RWPE2 (cell line): ENCODE data around the gene FEZ2.

Experiments used
- ATAC-seq: fragments of 200-7000 bp; cut with Tn5 transposase; 3 replicates; pipeline ENCODE4 v1.9.1; 2021; ENCODE audit warnings: low read depth
- DNase-seq: peaks from one replicate; pipeline ENCODE4 v3.0.0-alpha.2; 2020; ENCODE audit warnings: low spot score
- H3K27ac ChIP-seq: fragments of 450-650 bp; 2 replicates; pipeline ENCODE4 v1.5.1; 2017; ENCODE audit warnings: mild to moderate bottlenecking; ENCODE audit not compliant: poor library complexity, severe bottlenecking
- H3K27me3 ChIP-seq: fragments of 250-450 bp; sonication (Bioruptor Pico); 2 replicates; pipeline ENCODE4 v1.5.1; 2021; ENCODE audit warnings: mild to moderate bottlenecking, moderate library complexity; ENCODE audit not compliant: insufficient read depth, poor library complexity, severe bottlenecking
- H3K36me3 ChIP-seq: fragments of 250-450 bp; sonication (Bioruptor Pico); 2 replicates; pipeline ENCODE4 v1.5.1; 2020; ENCODE audit warnings: low read depth, mild to moderate bottlenecking, moderate library complexity
- H3K4me1 ChIP-seq: fragments of 250-450 bp; sonication (Bioruptor Pico); 2 replicates; pipeline ENCODE4 v1.5.1; 2021; ENCODE audit warnings: mild to moderate bottlenecking, moderate library complexity; ENCODE audit not compliant: insufficient read depth, poor library complexity, severe bottlenecking
- H3K4me3 ChIP-seq: fragments of 250-450 bp; sonication (Bioruptor Pico); 2 replicates; pipeline ENCODE4 v1.5.1; 2021; ENCODE audit warnings: mild to moderate bottlenecking, moderate library complexity; ENCODE audit not compliant: severe bottlenecking
- H3K9me3 ChIP-seq: fragments of 250-450 bp; sonication (Bioruptor Pico); 2 replicates; pipeline ENCODE4 v1.5.1; 2021; ENCODE audit warnings: mild to moderate bottlenecking, moderate library complexity; ENCODE audit not compliant: severe bottlenecking
- CTCF ChIP-seq: fragments of 450-650 bp; IDR thresholded peaks from one replicate; pipeline ENCODE4 v1.5.1; 2017; ENCODE audit warnings: mild to moderate bottlenecking, moderate library complexity; ENCODE audit not compliant: poor library complexity, severe bottlenecking

FEZ2 gene

GRCh38 chr2:36528274-36528673, 69.7 kb downstream of the FEZ2 start:
- ATAC-seq (no peak), DNase-seq (no peak)
- Histone ChIP-seq H3K4me3 (no peak overlapping the region), H3K4me1 (no peaks in the 10 kb centered on the region), H3K36me3 (peaks cover 90% of the 10 kb centered on the region), H3K27ac (no peak overlapping the region), H3K27me3 (no peaks in the 10 kb centered on the region), H3K9me3 (peaks cover 2% of the 10 kb centered on the region)
- TF ChIP-seq CTCF, result no peak

- DNase-seq, result no peak
- no peak for ATAC-seq
- no peak for TF ChIP-seq CTCF
- no peaks in the 10 kb centered on the region for H3K27me3 ChIP-seq
- H3K36me3 ChIP-seq, result peaks cover 85% of the 10 kb centered on the region
- no peak overlapping the region for H3K4me3 ChIP-seq
- no peak overlapping the region for H3K27ac ChIP-seq
- peaks cover 2% of the 10 kb centered on the region for H3K9me3 ChIP-seq
- H3K4me1 ChIP-seq, result no peaks in the 10 kb centered on the region
Measured at GRCh38 chr2:36526226-36526625, 71.7 kb downstream of the FEZ2 start.

GRCh38 chr2:36525245-36525644, 72.7 kb downstream of the FEZ2 start:
- peaks cover 2% of the 10 kb centered on the region for H3K9me3 ChIP-seq
- ATAC-seq (no peak), DNase-seq (no peak)
- no peak overlapping the region for H3K27ac ChIP-seq
- no peak for TF ChIP-seq CTCF
- no peaks in the 10 kb centered on the region for H3K27me3 ChIP-seq
- no peak overlapping the region for H3K4me3 ChIP-seq
- H3K4me1 ChIP-seq, result no peaks in the 10 kb centered on the region
- H3K36me3 ChIP-seq, result peaks cover 88% of the 10 kb centered on the region

- H3K27me3 ChIP-seq, result no peaks in the 10 kb centered on the region
- no peak overlapping the region for H3K27ac ChIP-seq
- H3K36me3 ChIP-seq, result peaks cover 94% of the 10 kb centered on the region
- H3K4me1 ChIP-seq, result no peaks in the 10 kb centered on the region
- ATAC-seq (no peak), DNase-seq (no peak)
- H3K4me3 ChIP-seq, result no peak overlapping the region
- TF ChIP-seq CTCF, result no peak
- H3K9me3 ChIP-seq, result peaks cover 2% of the 10 kb centered on the region
Measured at GRCh38 chr2:36523153-36523552, 74.8 kb downstream of the FEZ2 start.

- H3K36me3 ChIP-seq, result peaks cover 94% of the 10 kb centered on the region
- H3K9me3 ChIP-seq, result no peaks in the 10 kb centered on the region
- no peak overlapping the region for H3K4me3 ChIP-seq
- H3K27ac ChIP-seq, result no peak overlapping the region
- DNase-seq (no peak), ATAC-seq (no peak)
- no peaks in the 10 kb centered on the region for H3K27me3 ChIP-seq
- H3K4me1 ChIP-seq, result no peaks in the 10 kb centered on the region
- no peak for TF ChIP-seq CTCF
Measured at GRCh38 chr2:36520431-36520830, 77.5 kb downstream of the FEZ2 start.
